Liver (tissue), 9 donors: ENCODE measurements around the gene DFFB. TPM values are rescaled to one million over a fixed set of nuclear protein-coding genes. Genes with fewer than 3 reads are reported as not detected.

Source experiments
- DNase-seq: peaks from one replicate; pipeline ENCODE4 v3.0.0-alpha.2; 2017; ENCODE audit warnings: low spot score
- H3K27ac ChIP-seq, 2 donors: one replicate each; pipeline ENCODE4 v1.7.0; 2013; ENCODE audit warnings: inconsistent platforms in 2 of 2, low read length in 2 of 2, control low read depth in 1 of 2, low read depth in 1 of 2, mild to moderate bottlenecking in 1 of 2
- H3K27me3 ChIP-seq, 4 donors: one replicate each; pipeline versions ENCODE4 v1.6.1 to v1.7.0; 2013; ENCODE audit warnings: low read length in 3 of 4, inconsistent platforms in 1 of 4, mild to moderate bottlenecking in 1 of 4, moderate library complexity in 1 of 4; ENCODE audit not compliant: control insufficient read depth in 4 of 4, insufficient read depth in 4 of 4
- H3K36me3 ChIP-seq, 4 donors: one replicate each; pipeline versions ENCODE4 v1.6.1 to v1.7.0; 2013; ENCODE audit warnings: low read length in 3 of 4, mild to moderate bottlenecking in 3 of 4, low read depth in 1 of 4, moderate library complexity in 1 of 4; ENCODE audit not compliant: control insufficient read depth in 4 of 4, insufficient read depth in 3 of 4
- H3K4me1 ChIP-seq, 4 donors: one replicate each; pipeline versions ENCODE4 v1.6.1 to v1.7.0; 2013; ENCODE audit warnings: low read length in 3 of 4, mild to moderate bottlenecking in 3 of 4, moderate library complexity in 1 of 4; ENCODE audit not compliant: control insufficient read depth in 4 of 4, insufficient read depth in 4 of 4
- H3K4me3 ChIP-seq, 3 donors: one replicate each; pipeline versions ENCODE4 v1.6.1 to v1.7.0; 2013; ENCODE audit warnings: low read length in 3 of 3, control low read depth in 1 of 3, low read depth in 1 of 3, mild to moderate bottlenecking in 1 of 3
- H3K9ac ChIP-seq, 2 donors: one replicate each; pipeline ENCODE4 v1.7.0; 2013; ENCODE audit warnings: low read length in 2 of 2, mild to moderate bottlenecking in 2 of 2, moderate library complexity in 2 of 2, control low read depth in 1 of 2, low read depth in 1 of 2
- H3K9me3 ChIP-seq, 4 donors: one replicate each; pipeline versions ENCODE4 v1.6.1 to v1.7.0; 2013; ENCODE audit warnings: low read length in 3 of 4; ENCODE audit not compliant: control insufficient read depth in 4 of 4
- EGR1 ChIP-seq, 2 donors: IDR thresholded peaks; 2 replicates each; pipeline ENCODE4 v1.6.1; 2016 to 2018; ENCODE audit warnings: antibody characterized with exemption in 2 of 2, low read depth in 2 of 2
- FOXA1 ChIP-seq: IDR thresholded peaks from 2 replicates; pipeline ENCODE4 v1.6.1; 2016; ENCODE audit warnings: antibody characterized with exemption
- FOXA2 ChIP-seq: IDR thresholded peaks from 2 replicates; pipeline ENCODE4 v1.6.1; 2016; ENCODE audit warnings: antibody characterized with exemption
- GABPA ChIP-seq, 2 donors: IDR thresholded peaks in 1 of 2; conservative IDR thresholded peaks in 1 of 2; 2 replicates each; pipeline ENCODE4 v1.6.1; 2016; ENCODE audit warnings: antibody characterized with exemption in 2 of 2, mild to moderate bottlenecking in 1 of 2, moderate library complexity in 1 of 2
- HNF4A ChIP-seq, 2 donors: conservative IDR thresholded peaks; 2 replicates each; pipeline ENCODE4 v1.6.1; 2016; ENCODE audit warnings: antibody characterized with exemption in 2 of 2, mild to moderate bottlenecking in 2 of 2
- HNF4G ChIP-seq: IDR thresholded peaks from 2 replicates; pipeline ENCODE4 v1.6.1; 2016; ENCODE audit warnings: antibody characterized with exemption
- JUND ChIP-seq, 2 donors: IDR thresholded peaks; 2 replicates each; pipeline ENCODE4 v1.6.1; 2016; ENCODE audit warnings: antibody characterized with exemption in 2 of 2
- NR2F2 ChIP-seq: IDR thresholded peaks from 2 replicates; pipeline ENCODE4 v1.6.1; 2016; ENCODE audit warnings: antibody characterized with exemption
- RAD21 ChIP-seq, 2 donors: IDR thresholded peaks; 2 replicates each; pipeline ENCODE4 v1.6.1; 2016; ENCODE audit warnings: antibody characterized with exemption in 2 of 2, mild to moderate bottlenecking in 2 of 2
- REST ChIP-seq: IDR thresholded peaks from 2 replicates; pipeline ENCODE4 v1.6.1; 2016; ENCODE audit warnings: antibody characterized with exemption, mild to moderate bottlenecking
- RXRA ChIP-seq, 2 donors: IDR thresholded peaks; 2 replicates each; pipeline ENCODE4 v1.6.1; 2017 to 2018; ENCODE audit warnings: antibody characterized with exemption in 2 of 2, mild to moderate bottlenecking in 1 of 2
- SP1 ChIP-seq: IDR thresholded peaks from 2 replicates; pipeline ENCODE4 v1.6.1; 2018; ENCODE audit warnings: antibody characterized with exemption, mild to moderate bottlenecking
- TAF1 ChIP-seq: conservative IDR thresholded peaks from 2 replicates; pipeline ENCODE4 v1.6.1; 2016; ENCODE audit warnings: antibody characterized with exemption, mild to moderate bottlenecking
- YY1 ChIP-seq: IDR thresholded peaks from 2 replicates; pipeline ENCODE4 v1.6.1; 2016; ENCODE audit warnings: antibody characterized with exemption, mild to moderate bottlenecking
- WGBS: extraction: QIAGEN DNeasy Blood & Tissue Kit; methylation state at CpG from one replicate; pipeline ENCODE4 v1.1.7; 2013; 5-methylcytosine and 5-hydroxymethylcytosine counted together
- polyA plus RNA-seq, 2 donors: library from polyadenylated mRNA; stranded (reverse) in 1 of 2; unstranded in 1 of 2; fragments of 200-250 nt in 1 of 2; fragments of >200 nt in 1 of 2; fragmentation: Nextera tagmentation in 1 of 2; extraction: Ambion mirVana in 1 of 2; gene quantifications; one replicate each; pipeline versions ENCODE4 v1.2.1 to v1.2.3, GENCODE V29; 2013 to 2015
- total RNA-seq, 2 donors: library from RNA; depleted of rRNA; stranded (reverse); fragments of >200 nt; gene quantifications; one replicate each; pipeline ENCODE4 v1.2.3, GENCODE V29; 2014
- TF ChIP-seq, protein P1 (sequence below): IDR thresholded peaks from 2 replicates; pipeline ENCODE4 v1.6.1; 2016; ENCODE audit warnings: antibody characterized with exemption
- TF ChIP-seq, protein P2 (sequence below): IDR thresholded peaks from 2 replicates; pipeline ENCODE4 v1.6.1; 2016; ENCODE audit warnings: antibody characterized with exemption
- TF ChIP-seq, protein P3 (sequence below): fragments of 150-350 bp; IDR thresholded peaks from 2 replicates; pipeline ENCODE4 v1.5.1; 2017; ENCODE audit warnings: improper control_type of control experiment, low read depth, low read length; ENCODE audit not compliant: missing input control
- TF ChIP-seq, protein P4 (sequence below): IDR thresholded peaks from 2 replicates; pipeline ENCODE4 v1.6.1; 2016; ENCODE audit warnings: antibody characterized with exemption
- donor health status: healthy.
- donor health status: healthy.
- donor health status: healthy.
- donor health status: healthy.
- donor health status: healthy.

DFFB gene
- total and polyA plus RNA-seq, 4 donors, result 0.92 to 6.1 (median 2.9) TPM

GRCh38 chr1:3925762-3926161, 68.5 kb downstream of the DFFB start:
- H3K27me3 ChIP-seq, result peaks cover 0 to 3% (median under 1%) of the 10 kb centered on the region in 4 donors
- DNase-seq, result no peak
- H3K4me1 ChIP-seq, result no peaks in the 10 kb centered on the region
- TF ChIP-seq SP1 (no peak), NR2F2 (no peak), GABPA (IDR thresholded peaks at IDR 0.05 in 1 of 2, conservative IDR thresholded peaks at IDR 0.05 in 1 of 2) (no peak), FOXA2 (no peak), REST (no peak), RXRA (IDR thresholded peaks at IDR 0.05) (no peak), JUND (IDR thresholded peaks at IDR 0.05) (no peak), RAD21 (IDR thresholded peaks at IDR 0.05) (no peak), YY1 (no peak), EGR1 (IDR thresholded peaks at IDR 0.05; ENCODE audit: low read depth in 2 of 2) (no peak), FOXA1 (no peak), HNF4A (conservative IDR thresholded peaks at IDR 0.05) (no peak), HNF4G (no peak)
- TF ChIP-seq, protein P1, sequence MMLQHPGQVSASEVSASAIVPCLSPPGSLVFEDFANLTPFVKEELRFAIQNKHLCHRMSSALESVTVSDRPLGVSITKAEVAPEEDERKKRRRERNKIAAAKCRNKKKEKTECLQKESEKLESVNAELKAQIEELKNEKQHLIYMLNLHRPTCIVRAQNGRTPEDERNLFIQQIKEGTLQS, result no peak
- TF ChIP-seq, protein P2, sequence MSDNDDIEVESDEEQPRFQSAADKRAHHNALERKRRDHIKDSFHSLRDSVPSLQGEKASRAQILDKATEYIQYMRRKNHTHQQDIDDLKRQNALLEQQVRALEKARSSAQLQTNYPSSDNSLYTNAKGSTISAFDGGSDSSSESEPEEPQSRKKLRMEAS, result no peak
- TF ChIP-seq, protein P3, sequence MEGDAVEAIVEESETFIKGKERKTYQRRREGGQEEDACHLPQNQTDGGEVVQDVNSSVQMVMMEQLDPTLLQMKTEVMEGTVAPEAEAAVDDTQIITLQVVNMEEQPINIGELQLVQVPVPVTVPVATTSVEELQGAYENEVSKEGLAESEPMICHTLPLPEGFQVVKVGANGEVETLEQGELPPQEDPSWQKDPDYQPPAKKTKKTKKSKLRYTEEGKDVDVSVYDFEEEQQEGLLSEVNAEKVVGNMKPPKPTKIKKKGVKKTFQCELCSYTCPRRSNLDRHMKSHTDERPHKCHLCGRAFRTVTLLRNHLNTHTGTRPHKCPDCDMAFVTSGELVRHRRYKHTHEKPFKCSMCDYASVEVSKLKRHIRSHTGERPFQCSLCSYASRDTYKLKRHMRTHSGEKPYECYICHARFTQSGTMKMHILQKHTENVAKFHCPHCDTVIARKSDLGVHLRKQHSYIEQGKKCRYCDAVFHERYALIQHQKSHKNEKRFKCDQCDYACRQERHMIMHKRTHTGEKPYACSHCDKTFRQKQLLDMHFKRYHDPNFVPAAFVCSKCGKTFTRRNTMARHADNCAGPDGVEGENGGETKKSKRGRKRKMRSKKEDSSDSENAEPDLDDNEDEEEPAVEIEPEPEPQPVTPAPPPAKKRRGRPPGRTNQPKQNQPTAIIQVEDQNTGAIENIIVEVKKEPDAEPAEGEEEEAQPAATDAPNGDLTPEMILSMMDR, result no peak
- TF ChIP-seq, protein P4, sequence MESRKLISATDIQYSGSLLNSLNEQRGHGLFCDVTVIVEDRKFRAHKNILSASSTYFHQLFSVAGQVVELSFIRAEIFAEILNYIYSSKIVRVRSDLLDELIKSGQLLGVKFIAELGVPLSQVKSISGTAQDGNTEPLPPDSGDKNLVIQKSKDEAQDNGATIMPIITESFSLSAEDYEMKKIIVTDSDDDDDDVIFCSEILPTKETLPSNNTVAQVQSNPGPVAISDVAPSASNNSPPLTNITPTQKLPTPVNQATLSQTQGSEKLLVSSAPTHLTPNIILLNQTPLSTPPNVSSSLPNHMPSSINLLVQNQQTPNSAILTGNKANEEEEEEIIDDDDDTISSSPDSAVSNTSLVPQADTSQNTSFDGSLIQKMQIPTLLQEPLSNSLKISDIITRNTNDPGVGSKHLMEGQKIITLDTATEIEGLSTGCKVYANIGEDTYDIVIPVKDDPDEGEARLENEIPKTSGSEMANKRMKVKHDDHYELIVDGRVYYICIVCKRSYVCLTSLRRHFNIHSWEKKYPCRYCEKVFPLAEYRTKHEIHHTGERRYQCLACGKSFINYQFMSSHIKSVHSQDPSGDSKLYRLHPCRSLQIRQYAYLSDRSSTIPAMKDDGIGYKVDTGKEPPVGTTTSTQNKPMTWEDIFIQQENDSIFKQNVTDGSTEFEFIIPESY, result no peak
- no peak overlapping the region for H3K4me3 ChIP-seq
- no peaks in the 10 kb centered on the region for H3K36me3 ChIP-seq
- no peak overlapping the region for H3K9ac ChIP-seq
- H3K27ac ChIP-seq, result no peak overlapping the region
- 73% methylated on average over 8 of the region's 8 CpGs for WGBS
- peaks cover 0 to 2% (median 0%) of the 10 kb centered on the region in 4 donors for H3K9me3 ChIP-seq

GRCh38 chr1:3926956-3927355, 69.7 kb downstream of the DFFB start:
- peaks cover 0 to 10% (median under 1%) of the 10 kb centered on the region in 4 donors for H3K27me3 ChIP-seq
- H3K9ac ChIP-seq, result no peak overlapping the region
- no peak overlapping the region for H3K27ac ChIP-seq
- no peak for DNase-seq
- H3K9me3 ChIP-seq, result peaks cover 0 to 2% (median 0%) of the 10 kb centered on the region in 4 donors
- H3K36me3 ChIP-seq, result no peaks in the 10 kb centered on the region
- no peaks in the 10 kb centered on the region for H3K4me1 ChIP-seq
- no peak overlapping the region for H3K4me3 ChIP-seq
- TF ChIP-seq FOXA1, result no peak
- no peak for TF ChIP-seq REST
- no peak for TF ChIP-seq TAF1
- no peak for TF ChIP-seq YY1
- TF ChIP-seq HNF4G, result no peak
- no peak for TF ChIP-seq EGR1 (IDR thresholded peaks at IDR 0.05; ENCODE audit: low read depth in 2 of 2)
- TF ChIP-seq FOXA2, result no peak
- TF ChIP-seq RXRA (IDR thresholded peaks at IDR 0.05), result no peak
- TF ChIP-seq HNF4A (conservative IDR thresholded peaks at IDR 0.05), result no peak
- TF ChIP-seq RAD21 (IDR thresholded peaks at IDR 0.05), result no peak
- TF ChIP-seq, protein P4, result no peak
- TF ChIP-seq, protein P1, result no peak
- no peak for TF ChIP-seq GABPA (IDR thresholded peaks at IDR 0.05 in 1 of 2, conservative IDR thresholded peaks at IDR 0.05 in 1 of 2)
